ENCODE results near the gene SLC25A52. TPM values are rescaled to one million over a fixed set of nuclear protein-coding genes. Genes with fewer than 3 reads are reported as not detected.
A peak's percentile ranks its signal among the peaks of the same experiment; 100 is the strongest.

Gene SLC25A52
- total RNA-seq, 1 experiment from 2014 or later = not detected

GRCh38 chr18:31741097-31741735 lies 19.5 kb downstream of the SLC25A52 start:
- Histone ChIP-seq H3K23me2 (ENCODE audit: insufficient read length, low read depth, low read length, poor library complexity, severe bottlenecking) (no peaks in the 10 kb centered on the region), H3K4ac (ENCODE audit: low read depth, low read length) (no peak overlapping the region), H2BK12ac (ENCODE audit: insufficient read length, low read depth, low read length) (peak overlapping the region; percentile 20), H2AK5ac (ENCODE audit: insufficient read length, low read length) (no peak overlapping the region), H3K9ac (ENCODE audit: extremely low read depth, insufficient read length, low read length) (no peak overlapping the region), H2BK5ac (ENCODE audit: insufficient read length, low read length) (no peak overlapping the region), H3K14ac (ENCODE audit: insufficient read depth, low read length) (no peak overlapping the region), H3K79me1 (ENCODE audit: insufficient read depth, low read depth, low read length, poor library complexity, severe bottlenecking) (no peaks in the 10 kb centered on the region), H4K20me1 (ENCODE audit: control insufficient read depth, insufficient read depth, insufficient read length) (no peaks in the 10 kb centered on the region), H2BK120ac (ENCODE audit: low read depth, low read length, poor library complexity, severe bottlenecking) (no peak overlapping the region), H4K8ac (replicated peaks; ENCODE audit: insufficient read length, low read depth, low read length) (no peak overlapping the region), H4K91ac (ENCODE audit: insufficient read length, low read depth, low read length) (no peak overlapping the region), H3K56ac (ENCODE audit: insufficient read length, low read depth, low read length) (no peak overlapping the region), H3K9me3 (ENCODE audit: control insufficient read depth, low read depth, low read length) (peaks cover 10% of the 10 kb centered on the region), H3K27me3 (ENCODE audit: insufficient read depth, low read length) (no peaks in the 10 kb centered on the region), H3K4me1 (ENCODE audit: insufficient read depth, low read length) (peaks cover 7% of the 10 kb centered on the region; the same call in 1 of the 2 replicates), H3K79me2 (ENCODE audit: insufficient read depth, low read length) (no peaks in the 10 kb centered on the region), H2BK15ac (ENCODE audit: low read depth, low read length) (no peak overlapping the region), H3K18ac (ENCODE audit: insufficient read length, low read depth, low read length) (no peak overlapping the region), H3T11ph (ENCODE audit: low read length) (no peak overlapping the region), H2AFZ (ENCODE audit: low read length) (peak overlapping the region; percentile 59), H2BK20ac (ENCODE audit: low read depth, low read length, poor library complexity, severe bottlenecking) (peak overlapping the region; percentile 83), H3K23ac (ENCODE audit: insufficient read length, low read depth, low read length) (no peak overlapping the region), H3K27ac (ENCODE audit: insufficient read length, low read depth, low read length) (no peak overlapping the region), H4K5ac (ENCODE audit: insufficient read length, low read depth, low read length) (no peak overlapping the region), H3K4me2 (ENCODE audit: insufficient read depth, insufficient read length, low read length) (no peak overlapping the region)
- Mint-ChIP-seq H3K9me3 (peaks cover 30 to 37% of the 10 kb centered on the region in 2 experiments), H3K4me1 (peaks cover 23 to 25% of the 10 kb centered on the region in 2 experiments), H3K27ac (no peak overlapping the region), H3K36me3 (ENCODE audit: insufficient read depth in 1 of 3, low read depth in 3 of 3) (peaks cover 23 to 32% (median 23%) of the 10 kb centered on the region in 3 experiments), H3K27me3 (ENCODE audit: low read depth) (no peaks in the 10 kb centered on the region), H3K4me3 (no peak overlapping the region)
- peak; percentile 41 for DNase-seq
- no CpG with 5 or more reads among the region's 4 CpGs for WGBS (ENCODE audit: extremely low coverage, insufficient read length, low lambda C conversion rate)
- TF ChIP-seq, protein P1, sequence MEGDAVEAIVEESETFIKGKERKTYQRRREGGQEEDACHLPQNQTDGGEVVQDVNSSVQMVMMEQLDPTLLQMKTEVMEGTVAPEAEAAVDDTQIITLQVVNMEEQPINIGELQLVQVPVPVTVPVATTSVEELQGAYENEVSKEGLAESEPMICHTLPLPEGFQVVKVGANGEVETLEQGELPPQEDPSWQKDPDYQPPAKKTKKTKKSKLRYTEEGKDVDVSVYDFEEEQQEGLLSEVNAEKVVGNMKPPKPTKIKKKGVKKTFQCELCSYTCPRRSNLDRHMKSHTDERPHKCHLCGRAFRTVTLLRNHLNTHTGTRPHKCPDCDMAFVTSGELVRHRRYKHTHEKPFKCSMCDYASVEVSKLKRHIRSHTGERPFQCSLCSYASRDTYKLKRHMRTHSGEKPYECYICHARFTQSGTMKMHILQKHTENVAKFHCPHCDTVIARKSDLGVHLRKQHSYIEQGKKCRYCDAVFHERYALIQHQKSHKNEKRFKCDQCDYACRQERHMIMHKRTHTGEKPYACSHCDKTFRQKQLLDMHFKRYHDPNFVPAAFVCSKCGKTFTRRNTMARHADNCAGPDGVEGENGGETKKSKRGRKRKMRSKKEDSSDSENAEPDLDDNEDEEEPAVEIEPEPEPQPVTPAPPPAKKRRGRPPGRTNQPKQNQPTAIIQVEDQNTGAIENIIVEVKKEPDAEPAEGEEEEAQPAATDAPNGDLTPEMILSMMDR (conservative IDR thresholded peaks at IDR 0.05) = peak; percentile 92
